ENCODE measurements around the gene SLC27A3. TPM values are rescaled to one million over a fixed set of nuclear protein-coding genes. Genes with fewer than 3 reads are reported as not detected.
"Not testable (repeated sequence)": the region's sequence is repeated elsewhere in the genome, so short reads cannot be mapped to it uniquely, and the experiment has no call there.

Gene SLC27A3
- total RNA-seq, 2 experiments from 2014 or later: 3.8 to 4.4 TPM

GRCh38 chr1:153760440-153760839, 14.8 kb upstream of the SLC27A3 start:
- Mint-ChIP-seq H3K9me3 (no peaks in the 10 kb centered on the region), H3K27ac (no peak overlapping the region)

GRCh38 chr1:153763365-153764225, 11.6 kb upstream of the SLC27A3 start:
- no peak overlapping the region for H3K27ac ChIP-seq (ENCODE audit: low read depth in 1 of 2, low read length in 2 of 2)
- H3K27me3 Mint-ChIP-seq: no peaks in the 10 kb centered on the region
- no peaks in the 10 kb centered on the region for H3K4me1 Mint-ChIP-seq (ENCODE audit: low read depth)
- H3K4me3 ChIP-seq (ENCODE audit: low read length): no peak overlapping the region
- no peak for TF ChIP-seq CTCF (IDR thresholded peaks at IDR 0.05)
- H3K27me3 ChIP-seq (ENCODE audit: control insufficient read depth in 1 of 2, insufficient read depth in 2 of 2, low read length in 2 of 2): no peaks in the 10 kb centered on the region
- peaks cover 85% of the 10 kb centered on the region for H3K36me3 Mint-ChIP-seq (ENCODE audit: low read depth)
- H3K27ac Mint-ChIP-seq: no peak overlapping the region
- DNase-seq (no peak), ATAC-seq (ENCODE audit: poor library complexity) (no peak)
- intact Hi-C loops (cut with DNase I, micrococcal nuclease): no loop called here
- H3K4me3 Mint-ChIP-seq: no peak overlapping the region
- ChIA-PET CTCF (interaction anchor here (0.6 kb wide), 1 partner anchor 60 kb away, joined by 3 read pairs; no protein-coding TSS in a partner anchor), POLR2A (interaction anchor here (0.6 kb wide), 1 partner anchor 166 kb away, joined by 3 read pairs; no protein-coding TSS in a partner anchor)
- peaks cover 77% of the 10 kb centered on the region for H3K36me3 ChIP-seq (ENCODE audit: insufficient read depth, low read length)
- no peaks in the 10 kb centered on the region for H3K9me3 ChIP-seq (ENCODE audit: control insufficient read depth in 1 of 2, insufficient read depth in 1 of 2, low read length in 2 of 2)
- H3K9me3 Mint-ChIP-seq: no peaks in the 10 kb centered on the region
- H3K4me1 ChIP-seq (ENCODE audit: insufficient read depth, low read length): no peaks in the 10 kb centered on the region

More at GRCh38 chr1:153760440-153760839, 14.8 kb upstream of the SLC27A3 start:
- Histone ChIP-seq H3K4me3 (ENCODE audit: low read length) (no peak overlapping the region), H3K27ac (ENCODE audit: low read depth in 1 of 2, low read length in 2 of 2) (no peak overlapping the region), H3K27me3 (ENCODE audit: control insufficient read depth in 1 of 2, insufficient read depth in 2 of 2, low read length in 2 of 2) (no peaks in the 10 kb centered on the region), H3K9me3 (ENCODE audit: control insufficient read depth in 1 of 2, insufficient read depth in 1 of 2, low read length in 2 of 2) (no peaks in the 10 kb centered on the region), H3K4me1 (ENCODE audit: insufficient read depth, low read length) (no peaks in the 10 kb centered on the region), H3K36me3 (ENCODE audit: insufficient read depth, low read length) (peaks cover 80% of the 10 kb centered on the region)
- ATAC-seq (ENCODE audit: poor library complexity) (no peak), DNase-seq (no peak)
- TF ChIP-seq CTCF (IDR thresholded peaks at IDR 0.05): no peak
- H3K4me3 Mint-ChIP-seq: no peak overlapping the region
- no peaks in the 10 kb centered on the region for H3K27me3 Mint-ChIP-seq
- POLR2A ChIA-PET: no interaction called here
- H3K36me3 Mint-ChIP-seq (ENCODE audit: low read depth): peaks cover 78% of the 10 kb centered on the region
- no peaks in the 10 kb centered on the region for H3K4me1 Mint-ChIP-seq (ENCODE audit: low read depth)
- intact Hi-C loops (cut with DNase I, micrococcal nuclease): no loop called here
- CTCF ChIA-PET: no interaction called here

GRCh38 chr1:153764310-153764709, 10.9 kb upstream of the SLC27A3 start:
- Mint-ChIP-seq H3K27me3 (no peaks in the 10 kb centered on the region), H3K36me3 (ENCODE audit: low read depth) (peaks cover 91% of the 10 kb centered on the region), H3K4me1 (ENCODE audit: low read depth) (no peaks in the 10 kb centered on the region), H3K9me3 (no peaks in the 10 kb centered on the region), H3K4me3 (no peak overlapping the region), H3K27ac (no peak overlapping the region)
- no peaks in the 10 kb centered on the region for H3K27me3 ChIP-seq (ENCODE audit: control insufficient read depth in 1 of 2, insufficient read depth in 2 of 2, low read length in 2 of 2)
- no peak overlapping the region for H3K4me3 ChIP-seq (ENCODE audit: low read length)
- CTCF ChIA-PET: no interaction called here
- H3K36me3 ChIP-seq (ENCODE audit: insufficient read depth, low read length): peaks cover 77% of the 10 kb centered on the region
- no peak for TF ChIP-seq CTCF (IDR thresholded peaks at IDR 0.05)
- H3K9me3 ChIP-seq (ENCODE audit: control insufficient read depth in 1 of 2, insufficient read depth in 1 of 2, low read length in 2 of 2): no peaks in the 10 kb centered on the region
- H3K4me1 ChIP-seq (ENCODE audit: insufficient read depth, low read length): no peaks in the 10 kb centered on the region
- no peak overlapping the region for H3K27ac ChIP-seq (ENCODE audit: low read depth in 1 of 2, low read length in 2 of 2)
- POLR2A ChIA-PET: no interaction called here
- ATAC-seq (ENCODE audit: poor library complexity) (no peak), DNase-seq (no peak)
- intact Hi-C loops (cut with DNase I, micrococcal nuclease): no loop called here

GRCh38 chr1:153766663-153767062, 8.5 kb upstream of the SLC27A3 start:
- H3K36me3 Mint-ChIP-seq (ENCODE audit: low read depth): peaks cover 90% of the 10 kb centered on the region
- DNase-seq; ATAC-seq (ENCODE audit: poor library complexity); H3K4me1 ChIP-seq (ENCODE audit: insufficient read depth, low read length); H3K27ac Mint-ChIP-seq; H3K4me3 ChIP-seq (ENCODE audit: low read length); H3K9me3 ChIP-seq (ENCODE audit: control insufficient read depth in 1 of 2, insufficient read depth in 1 of 2, low read length in 2 of 2); H3K27ac ChIP-seq (ENCODE audit: low read depth in 1 of 2, low read length in 2 of 2); H3K27me3 ChIP-seq (ENCODE audit: control insufficient read depth in 1 of 2, insufficient read depth in 2 of 2, low read length in 2 of 2); intact Hi-C loops (cut with DNase I, micrococcal nuclease); H3K27me3 Mint-ChIP-seq; H3K4me3 Mint-ChIP-seq; H3K4me1 Mint-ChIP-seq (ENCODE audit: low read depth); H3K9me3 Mint-ChIP-seq: not testable (repeated sequence)
- peaks cover 79% of the 10 kb centered on the region for H3K36me3 ChIP-seq (ENCODE audit: insufficient read depth, low read length)
- POLR2A ChIA-PET: interaction anchor here (0.8 kb wide), 1 partner anchor 9 kb away, joined by 4 read pairs; no protein-coding TSS in a partner anchor
- CTCF ChIA-PET: interaction anchor here (0.5 kb wide), 1 partner anchor 147 kb away, joined by 3 read pairs; no protein-coding TSS in a partner anchor
